ENCODE data around the gene RARG.

GRCh38 chr12:53205747-53206419 is 26.1 kb downstream of the RARG start:
- TF ChIP-seq, protein P1, sequence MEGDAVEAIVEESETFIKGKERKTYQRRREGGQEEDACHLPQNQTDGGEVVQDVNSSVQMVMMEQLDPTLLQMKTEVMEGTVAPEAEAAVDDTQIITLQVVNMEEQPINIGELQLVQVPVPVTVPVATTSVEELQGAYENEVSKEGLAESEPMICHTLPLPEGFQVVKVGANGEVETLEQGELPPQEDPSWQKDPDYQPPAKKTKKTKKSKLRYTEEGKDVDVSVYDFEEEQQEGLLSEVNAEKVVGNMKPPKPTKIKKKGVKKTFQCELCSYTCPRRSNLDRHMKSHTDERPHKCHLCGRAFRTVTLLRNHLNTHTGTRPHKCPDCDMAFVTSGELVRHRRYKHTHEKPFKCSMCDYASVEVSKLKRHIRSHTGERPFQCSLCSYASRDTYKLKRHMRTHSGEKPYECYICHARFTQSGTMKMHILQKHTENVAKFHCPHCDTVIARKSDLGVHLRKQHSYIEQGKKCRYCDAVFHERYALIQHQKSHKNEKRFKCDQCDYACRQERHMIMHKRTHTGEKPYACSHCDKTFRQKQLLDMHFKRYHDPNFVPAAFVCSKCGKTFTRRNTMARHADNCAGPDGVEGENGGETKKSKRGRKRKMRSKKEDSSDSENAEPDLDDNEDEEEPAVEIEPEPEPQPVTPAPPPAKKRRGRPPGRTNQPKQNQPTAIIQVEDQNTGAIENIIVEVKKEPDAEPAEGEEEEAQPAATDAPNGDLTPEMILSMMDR (conservative IDR thresholded peaks at IDR 0.05) = no peak
- TF ChIP-seq EZH2 (IDR thresholded peaks at IDR 0.05; ENCODE audit: low read depth) = no peak
